NT2/D1 (cell line): Measurements from ENCODE around the gene GPR135.

ENCODE experiments used
- SUZ12 ChIP-seq: IDR thresholded peaks from 2 replicates; pipeline ENCODE4 v1.6.1; 2011; ENCODE audit not compliant: insufficient read length, insufficient read depth; ENCODE audit errors: extremely low read depth
- YY1 ChIP-seq: IDR thresholded peaks from 2 replicates; pipeline ENCODE4 v1.6.1; 2011; ENCODE audit not compliant: insufficient read length, insufficient read depth

- TF ChIP-seq SUZ12 (no peak), YY1 (no peak)
Observed at GRCh38 chr14:59507063-59507751, 42.0 kb upstream of the GPR135 start.
